GM19397 (cell line): ENCODE results near the gene NUP62.

Experiments used
- ATAC-seq: cut with Tn5 transposase; IDR thresholded peaks from one replicate; pipeline ENCODE4 v1.9.1; 2021; ENCODE audit warnings: mild to moderate bottlenecking, moderate library complexity; ENCODE audit not compliant: unreplicated experiment

Gene NUP62

GRCh38 chr19:49907745-49908446 is 21.4 kb downstream of the NUP62 start:
- ATAC-seq = no peak

- ATAC-seq = no peak
Measured at GRCh38 chr19:49906879-49907564, 22.3 kb downstream of the NUP62 start.

- ATAC-seq = no peak
Measured at GRCh38 chr19:49904136-49904535, 25.2 kb downstream of the NUP62 start.

- peak; percentile 46 for ATAC-seq
Measured at GRCh38 chr19:49896863-49897621, 32.3 kb downstream of the NUP62 start, which contains the start of gene IL4I1. Gene IL4I1 (minus strand): TSS chr19:49896887. CDS start chr19:49896160, 727 bp downstream.

- ATAC-seq = no peak
Measured at GRCh38 chr19:49895566-49896297, 33.6 kb downstream of the NUP62 start.

GRCh38 chr19:49894879-49895565 is 34.3 kb downstream of the NUP62 start:
- ATAC-seq = no peak

- ATAC-seq = no peak
Measured at GRCh38 chr19:49894011-49894664, 35.2 kb downstream of the NUP62 start.

GRCh38 chr19:49892716-49893115 is 36.6 kb downstream of the NUP62 start:
- no peak for ATAC-seq

GRCh38 chr19:49891393-49891792 is 37.9 kb downstream of the NUP62 start:
- ATAC-seq = no peak

- ATAC-seq = no peak
Measured at GRCh38 chr19:49890349-49891311, 38.7 kb downstream of the NUP62 start.

- no peak for ATAC-seq
Measured at GRCh38 chr19:49889687-49890348, 39.5 kb downstream of the NUP62 start.

- no peak for ATAC-seq
Measured at GRCh38 chr19:49889038-49889686, 40.1 kb downstream of the NUP62 start.

GRCh38 chr19:49888510-49888824 is 40.8 kb downstream of the NUP62 start:
- ATAC-seq = no peak

- ATAC-seq = no peak
Measured at GRCh38 chr19:49887665-49888509, 41.4 kb downstream of the NUP62 start.

GRCh38 chr19:49887037-49887664 is 42.2 kb downstream of the NUP62 start:
- ATAC-seq = no peak

- ATAC-seq = no peak
Measured at GRCh38 chr19:49884760-49885159, 44.5 kb downstream of the NUP62 start.

- ATAC-seq = no peak
Measured at GRCh38 chr19:49884109-49884508, 45.2 kb downstream of the NUP62 start.
